ENCODE results near the gene GTF2F1. TPM values are rescaled to one million over a fixed set of nuclear protein-coding genes. Genes with fewer than 3 reads are reported as not detected.

The GTF2F1 gene
- polyA plus RNA-seq, 1 experiment: 49.4 TPM

DNA sequence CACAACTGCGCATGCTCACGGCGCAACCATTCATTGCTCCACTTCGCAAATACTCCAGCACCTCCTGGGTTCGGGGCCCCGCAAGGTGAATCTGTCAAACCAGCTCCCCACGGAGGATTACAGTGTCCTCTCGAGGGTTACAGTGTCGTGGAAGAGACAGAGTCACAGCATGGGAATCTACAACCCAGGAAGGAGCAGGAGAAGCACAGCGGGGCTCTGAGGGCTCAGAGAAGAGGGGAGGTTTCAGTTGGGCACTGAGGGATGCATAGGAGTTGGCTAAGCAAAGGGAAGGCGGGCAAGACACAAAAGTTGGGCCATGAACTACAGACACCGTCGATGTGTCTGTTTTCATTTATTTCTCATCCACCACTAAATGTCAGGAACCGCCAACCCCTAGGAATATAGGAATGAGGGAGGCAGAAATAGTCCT lies 1.0 kb upstream of the GTF2F1 start:
- peak overlapping the region; percentile 91 for H3K4me3 ChIP-seq (ENCODE audit: low read depth, low read length)
- H3K27me3 ChIP-seq (ENCODE audit: control insufficient read depth, insufficient read depth, low read length): no peaks in the 10 kb centered on the region
- H3K36me3 ChIP-seq (ENCODE audit: control insufficient read depth, insufficient read depth, low read length): peaks cover 5% of the 10 kb centered on the region
- TF ChIP-seq CTCF (IDR thresholded peaks at IDR 0.05; ENCODE audit: insufficient read depth, low read depth, low read length): no peak
- no peak for DNase-seq (ENCODE audit: low read depth)
- ChIA-PET POLR2A (interaction anchor here (0.6 kb wide), 1 partner anchor 327 kb away, joined by 5 read pairs; no protein-coding TSS in a partner anchor), CTCF (interaction anchor here (0.7 to 1.5 kb wide), 4 partner anchors 19 to 56 kb away, joined by 3 read pairs; partner anchors contain the start of gene KHSRP)

DNA sequence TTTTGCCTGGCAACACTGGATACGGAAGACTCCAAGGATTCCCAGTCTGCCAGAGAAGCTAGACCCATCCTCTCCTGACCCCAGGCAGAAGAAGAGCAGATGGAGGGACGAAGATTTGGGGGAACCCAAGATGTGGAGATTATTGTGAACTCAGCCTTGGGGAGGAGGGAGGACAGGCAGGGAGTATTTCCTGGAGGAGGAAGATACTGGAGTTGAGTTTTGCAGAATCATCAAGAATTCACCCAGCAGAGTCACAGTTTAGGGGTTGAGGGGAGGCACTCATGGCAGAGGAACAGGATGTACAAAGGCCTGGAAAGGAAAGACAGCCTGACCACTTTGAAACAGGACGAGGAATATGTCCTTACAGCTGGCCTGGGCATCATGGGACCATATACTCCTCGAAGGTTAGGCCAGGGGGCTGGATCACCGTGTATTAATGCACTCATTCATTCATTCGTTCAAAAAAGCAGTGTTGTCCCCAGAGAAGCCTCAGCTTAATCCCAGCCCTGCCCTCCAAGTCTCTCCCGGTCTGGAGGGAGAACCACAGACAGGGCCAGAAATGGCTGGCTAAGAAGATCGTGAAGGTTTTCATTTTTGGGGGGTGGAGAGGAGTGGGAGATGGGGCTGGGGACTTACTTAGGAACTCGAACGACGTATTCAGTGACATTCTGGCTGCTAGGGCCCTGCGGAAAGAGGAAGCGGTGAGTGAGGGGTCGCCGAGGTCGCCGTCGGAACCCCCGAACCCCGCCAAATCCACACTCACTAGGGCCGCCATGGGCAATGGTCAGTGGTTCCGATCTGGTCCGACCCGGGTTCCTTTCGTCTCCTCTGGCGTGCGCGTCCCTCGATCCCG lies 517 bp downstream of the GTF2F1 start:
- TF ChIP-seq CTCF (IDR thresholded peaks at IDR 0.05; ENCODE audit: insufficient read depth, low read depth, low read length): no peak
- Histone ChIP-seq H3K4me3 (ENCODE audit: low read depth, low read length) (peak overlapping the region; percentile 91), H3K36me3 (ENCODE audit: control insufficient read depth, insufficient read depth, low read length) (peaks cover 12% of the 10 kb centered on the region), H3K27me3 (ENCODE audit: control insufficient read depth, insufficient read depth, low read length) (no peaks in the 10 kb centered on the region)
- POLR2A ChIA-PET: no interaction called here
- CTCF ChIA-PET: interaction anchor here (1.4 to 1.5 kb wide), 2 partner anchors 17 to 25 kb away, joined by 3 read pairs; no protein-coding TSS in a partner anchor
- DNase-seq (ENCODE audit: low read depth): no peak

- Histone ChIP-seq H3K27me3 (ENCODE audit: control insufficient read depth, insufficient read depth, low read length) (no peaks in the 10 kb centered on the region), H3K4me3 (ENCODE audit: low read depth, low read length) (no peak overlapping the region), H3K36me3 (ENCODE audit: control insufficient read depth, insufficient read depth, low read length) (peaks cover 34% of the 10 kb centered on the region)
- TF ChIP-seq CTCF (IDR thresholded peaks at IDR 0.05; ENCODE audit: insufficient read depth, low read depth, low read length): no peak
- DNase-seq (ENCODE audit: low read depth): no peak
- CTCF ChIA-PET: no interaction called here
- POLR2A ChIA-PET: no interaction called here
Measured at GRCh38 chr19:6387372-6387771, 5.6 kb downstream of the GTF2F1 start.

DNA sequence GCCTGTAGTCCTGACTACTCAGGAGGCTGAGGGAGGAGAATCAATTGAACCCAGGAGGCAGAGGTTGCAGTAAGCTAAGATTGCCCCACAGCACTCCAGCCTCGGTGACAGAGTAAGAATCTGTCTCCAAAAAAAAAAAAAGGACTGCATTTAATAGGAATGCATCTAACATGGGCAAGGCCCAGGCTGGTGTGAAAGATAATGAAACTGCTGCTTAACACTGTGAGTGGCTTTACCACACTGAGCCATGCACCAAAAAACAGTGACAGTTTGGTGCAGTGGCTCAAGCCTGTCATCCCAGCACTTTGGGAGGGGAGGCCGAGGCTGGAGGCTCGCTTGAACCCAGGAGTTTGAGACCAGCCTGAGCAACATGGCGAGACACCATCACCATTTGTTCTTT lies 8.6 kb downstream of the GTF2F1 start:
- no peaks in the 10 kb centered on the region for H3K27me3 ChIP-seq (ENCODE audit: control insufficient read depth, insufficient read depth, low read length)
- CTCF ChIA-PET: no interaction called here
- no peak for TF ChIP-seq CTCF (IDR thresholded peaks at IDR 0.05; ENCODE audit: insufficient read depth, low read depth, low read length)
- DNase-seq (ENCODE audit: low read depth): no peak
- POLR2A ChIA-PET: no interaction called here
- no peak overlapping the region for H3K4me3 ChIP-seq (ENCODE audit: low read depth, low read length)
- peaks cover 51% of the 10 kb centered on the region for H3K36me3 ChIP-seq (ENCODE audit: control insufficient read depth, insufficient read depth, low read length)

DNA sequence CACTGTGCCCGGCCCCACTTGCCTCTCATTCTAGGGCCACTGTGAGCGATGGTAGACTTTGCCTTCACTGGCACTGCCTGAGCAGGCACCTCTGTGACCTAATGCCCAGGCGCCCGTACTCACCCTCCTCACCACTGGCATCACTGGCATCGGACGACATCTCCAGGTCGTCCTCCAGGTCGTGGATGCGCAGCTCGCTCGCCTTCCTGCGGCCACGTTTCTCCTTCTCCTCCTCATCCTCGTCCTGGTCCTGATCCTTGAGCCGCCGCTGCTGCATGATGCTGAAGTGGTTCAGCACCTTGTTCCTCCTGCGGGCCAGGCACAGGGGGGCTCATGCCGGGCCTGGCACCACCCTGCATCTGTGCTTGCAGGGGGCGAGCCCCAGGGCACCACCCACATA lies 9.8 kb downstream of the GTF2F1 start:
- POLR2A ChIA-PET: no interaction called here
- Histone ChIP-seq H3K36me3 (ENCODE audit: control insufficient read depth, insufficient read depth, low read length) (peaks cover 47% of the 10 kb centered on the region), H3K4me3 (ENCODE audit: low read depth, low read length) (no peak overlapping the region), H3K27me3 (ENCODE audit: control insufficient read depth, insufficient read depth, low read length) (no peaks in the 10 kb centered on the region)
- TF ChIP-seq CTCF (IDR thresholded peaks at IDR 0.05; ENCODE audit: insufficient read depth, low read depth, low read length): no peak
- CTCF ChIA-PET: no interaction called here
- no peak for DNase-seq (ENCODE audit: low read depth)

Data from BJ (cell line).